Fibroblast of the aortic adventitia (primary cell): ENCODE results near the gene REEP6. TPM values are rescaled to one million over a fixed set of nuclear protein-coding genes. Genes with fewer than 3 reads are reported as not detected.

ENCODE experiments used
- DNase-seq: peaks from one replicate; pipeline ENCODE4 v3.0.0-alpha.2; 2010; ENCODE audit warnings: low read depth
- H3K4me3 ChIP-seq: 2 replicates; pipeline ENCODE4 v1.5.1; 2011; ENCODE audit warnings: low read depth, mild to moderate bottlenecking, control low read depth, low read length, moderate library complexity
- CTCF ChIP-seq: IDR thresholded peaks from 2 replicates; pipeline ENCODE4 v1.5.1; 2011; ENCODE audit warnings: mild to moderate bottlenecking, low read length, control low read depth, inconsistent platforms; ENCODE audit not compliant: insufficient read depth
- total RNA-seq: library from RNA; depleted of rRNA; stranded (reverse); fragments of >200 nt; gene quantifications from 2 replicates; pipeline ENCODE4 v1.2.3, GENCODE V29; 2012; ENCODE audit warnings: low replicate concordance

Gene REEP6
- total RNA-seq, 1 donor: 2.8 TPM

GRCh38 chr19:1466461-1467214 lies 24.3 kb upstream of the REEP6 start:
- no peak for TF ChIP-seq CTCF
- H3K4me3 ChIP-seq: no peak overlapping the region
- no peak for DNase-seq

GRCh38 chr19:1467215-1467489 lies 23.8 kb upstream of the REEP6 start:
- no peak for DNase-seq
- no peak overlapping the region for H3K4me3 ChIP-seq
- no peak for TF ChIP-seq CTCF

- no peak for DNase-seq
- H3K4me3 ChIP-seq: no peak overlapping the region
- no peak for TF ChIP-seq CTCF
Measured at GRCh38 chr19:1467490-1468273, 23.3 kb upstream of the REEP6 start.

GRCh38 chr19:1468274-1468820 lies 22.6 kb upstream of the REEP6 start:
- no peak for TF ChIP-seq CTCF
- no peak for DNase-seq
- H3K4me3 ChIP-seq: peak overlapping the region; percentile 39

GRCh38 chr19:1468821-1469254 lies 22.1 kb upstream of the REEP6 start:
- TF ChIP-seq CTCF: no peak
- peak; percentile 41 for DNase-seq
- peak overlapping the region; percentile 39 for H3K4me3 ChIP-seq

- H3K4me3 ChIP-seq: peak overlapping the region; percentile 57
- TF ChIP-seq CTCF: no peak
- no peak for DNase-seq
Measured at GRCh38 chr19:1469255-1470054, 21.5 kb upstream of the REEP6 start.
